Effector CD4-positive, alpha-beta T cell (primary cell): ENCODE measurements around the gene PARM1.

Experiments
- DNase-seq: peaks from one replicate; pipeline ENCODE4 v3.0.0-alpha.2; 2020

The PARM1 gene

GRCh38 chr4:74942918-74943253 lies 10.0 kb downstream of the PARM1 start:
- DNase-seq = no peak

DNA sequence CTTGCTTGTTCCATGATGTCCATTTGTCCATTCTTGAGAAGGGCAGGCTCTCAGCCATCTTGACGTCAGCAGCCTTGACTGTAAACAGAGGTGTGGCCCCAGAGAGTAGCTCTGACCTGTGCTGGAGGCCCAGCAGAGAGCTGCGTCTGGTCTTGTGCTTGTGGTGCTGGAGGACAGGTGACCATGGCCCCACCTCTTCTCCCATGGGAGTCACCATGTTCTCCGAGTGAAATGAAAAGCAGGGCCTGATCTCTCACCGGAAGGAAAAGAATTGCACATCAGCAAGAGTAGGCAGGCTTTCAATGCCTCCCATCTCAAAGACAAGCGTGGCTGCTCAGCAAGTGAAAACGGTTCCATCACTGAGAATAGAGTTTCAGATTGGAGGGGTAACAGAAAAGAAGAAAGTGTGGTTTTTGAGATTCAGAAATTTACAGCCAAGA lies 11.5 kb downstream of the PARM1 start:
- DNase-seq = no peak

DNA sequence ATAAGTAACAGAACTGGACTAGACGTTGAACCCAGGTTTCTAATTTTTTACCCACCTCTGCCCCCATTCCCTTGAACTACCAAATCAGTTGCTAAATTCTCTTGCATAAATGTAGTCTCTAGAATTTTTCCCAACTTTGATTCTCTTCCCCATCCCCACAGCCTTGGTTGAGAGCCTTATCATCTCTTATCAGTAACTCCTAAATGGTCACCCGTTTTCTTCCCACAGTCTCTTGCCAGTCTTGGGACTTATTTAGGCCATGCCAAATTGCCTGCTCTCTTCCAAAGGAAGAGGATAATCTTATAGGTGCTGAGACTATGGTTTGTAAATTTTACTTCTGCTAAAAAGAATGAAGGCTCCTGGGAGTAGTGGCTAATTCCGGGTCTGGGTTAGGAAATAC lies 13.3 kb downstream of the PARM1 start:
- DNase-seq = no peak

- DNase-seq = no peak
Measured at GRCh38 chr4:74947798-74948197, 14.9 kb downstream of the PARM1 start.

DNA sequence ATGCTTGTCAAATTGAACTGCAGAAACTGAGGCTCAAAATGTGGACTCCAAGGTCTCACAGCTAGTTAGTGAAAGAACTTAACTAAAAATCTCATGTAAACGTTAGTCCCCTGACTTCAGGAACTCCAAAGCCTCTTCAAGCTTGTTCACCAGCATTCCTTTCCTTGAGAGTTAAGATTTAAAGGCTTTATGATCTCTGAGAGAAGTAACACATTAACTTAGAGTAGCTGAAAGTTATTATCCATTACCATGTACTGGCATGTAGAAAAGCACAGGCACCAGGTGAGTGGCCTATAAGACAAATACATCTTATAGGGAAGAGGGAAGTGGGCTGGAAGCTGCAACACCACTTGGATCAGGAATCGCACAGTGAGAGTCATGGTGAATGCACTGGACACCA lies 15.3 kb downstream of the PARM1 start:
- no peak for DNase-seq

GRCh38 chr4:74950200-74950599 lies 17.3 kb downstream of the PARM1 start:
- DNase-seq = no peak

GRCh38 chr4:74950882-74951281 lies 18.0 kb downstream of the PARM1 start:
- no peak for DNase-seq

GRCh38 chr4:74953647-74954046 lies 20.7 kb downstream of the PARM1 start:
- no peak for DNase-seq

- DNase-seq = no peak
Measured at GRCh38 chr4:74958881-74959280, 26.0 kb downstream of the PARM1 start.

- no peak for DNase-seq
Measured at GRCh38 chr4:74961230-74961629, 28.3 kb downstream of the PARM1 start.

GRCh38 chr4:74962584-74962983 lies 29.7 kb downstream of the PARM1 start:
- DNase-seq = no peak

DNA sequence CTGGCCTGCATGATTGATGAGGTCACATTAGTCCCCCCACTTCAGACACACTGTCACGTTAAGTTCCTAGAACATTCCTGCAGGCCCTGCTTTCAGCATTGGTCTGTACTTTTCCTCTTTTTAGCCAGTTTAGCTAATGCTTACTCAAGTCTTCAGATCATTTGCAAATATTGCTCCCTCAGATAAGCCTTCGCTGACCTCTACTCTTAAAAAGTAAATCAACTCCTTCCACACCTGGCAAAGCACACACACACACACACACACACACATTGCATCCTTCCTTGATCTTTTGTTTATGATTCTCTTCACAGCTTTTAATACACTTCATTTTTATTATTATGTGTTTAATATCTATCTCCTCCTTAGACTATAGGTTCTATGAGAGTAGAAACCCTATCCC lies 31.4 kb downstream of the PARM1 start:
- DNase-seq = no peak

DNA sequence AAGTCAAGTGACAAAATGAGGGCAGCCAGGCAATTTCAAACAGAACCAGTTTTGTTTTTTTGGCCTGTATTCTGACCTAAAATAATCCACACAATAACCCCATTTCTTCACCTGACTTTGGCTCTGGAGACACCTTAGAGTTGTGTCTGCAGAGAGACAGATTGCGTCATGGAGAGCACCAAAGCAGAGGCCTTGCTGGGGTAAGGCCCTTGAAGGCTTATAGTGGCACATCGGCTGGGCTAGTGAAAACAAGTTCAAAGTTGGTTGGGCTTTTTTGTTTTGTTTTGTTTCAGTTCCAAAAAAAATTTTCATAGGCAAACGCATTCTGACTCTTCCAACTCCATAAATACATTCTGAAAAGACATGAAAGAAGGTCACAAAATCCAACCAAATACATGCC lies 34.4 kb downstream of the PARM1 start:
- no peak for DNase-seq

- no peak for DNase-seq
Measured at GRCh38 chr4:74968456-74969164, 35.7 kb downstream of the PARM1 start.

DNA sequence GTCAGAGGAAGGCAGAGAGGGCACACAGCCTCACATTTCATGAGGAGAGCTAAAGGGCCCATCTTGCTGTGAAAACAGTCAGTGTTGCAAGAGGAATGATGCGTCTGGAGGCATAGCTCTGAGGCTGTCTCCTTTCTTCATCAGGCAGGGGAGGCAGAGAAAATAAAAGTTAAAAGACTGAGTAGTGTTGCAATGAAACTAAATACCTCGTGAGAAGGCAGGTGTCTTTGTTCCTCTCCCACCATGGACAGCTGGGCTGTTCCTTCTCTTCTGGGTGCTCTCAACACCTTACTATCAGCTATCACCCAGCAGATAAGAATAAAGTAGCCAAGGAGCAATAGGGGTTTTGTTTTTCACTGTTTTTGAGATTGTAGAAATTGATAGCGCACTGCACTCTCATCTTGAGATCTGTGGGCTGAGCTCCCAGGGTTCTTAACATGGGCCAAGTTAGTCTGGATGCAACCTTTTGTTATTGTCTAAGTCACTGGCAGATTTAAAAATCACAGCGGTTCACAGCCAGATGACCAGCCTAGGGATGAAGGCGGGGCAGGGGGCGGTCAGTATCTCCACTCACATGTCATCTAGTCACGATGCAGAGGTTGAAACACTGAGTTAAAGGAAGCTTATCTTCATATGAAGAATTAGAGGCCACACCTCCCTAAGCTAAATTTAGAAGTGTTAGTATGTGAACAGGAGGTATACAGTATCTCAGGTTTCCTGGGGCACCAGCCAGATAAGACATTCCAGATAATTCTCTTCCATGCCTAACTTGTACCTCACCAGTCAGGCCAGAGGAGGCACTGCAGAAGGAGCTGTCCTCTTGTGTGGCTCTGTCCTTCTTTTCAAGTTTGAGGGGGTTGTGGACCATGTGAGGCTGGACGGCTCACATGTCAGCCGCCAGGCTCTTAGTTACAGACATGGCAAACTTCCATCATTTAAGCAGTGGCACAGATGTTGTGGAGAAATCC lies 36.9 kb downstream of the PARM1 start:
- DNase-seq = no peak

GRCh38 chr4:74970577-74970976 lies 37.7 kb downstream of the PARM1 start:
- no peak for DNase-seq

- no peak for DNase-seq
Measured at GRCh38 chr4:74971862-74972261, 38.9 kb downstream of the PARM1 start.

DNA sequence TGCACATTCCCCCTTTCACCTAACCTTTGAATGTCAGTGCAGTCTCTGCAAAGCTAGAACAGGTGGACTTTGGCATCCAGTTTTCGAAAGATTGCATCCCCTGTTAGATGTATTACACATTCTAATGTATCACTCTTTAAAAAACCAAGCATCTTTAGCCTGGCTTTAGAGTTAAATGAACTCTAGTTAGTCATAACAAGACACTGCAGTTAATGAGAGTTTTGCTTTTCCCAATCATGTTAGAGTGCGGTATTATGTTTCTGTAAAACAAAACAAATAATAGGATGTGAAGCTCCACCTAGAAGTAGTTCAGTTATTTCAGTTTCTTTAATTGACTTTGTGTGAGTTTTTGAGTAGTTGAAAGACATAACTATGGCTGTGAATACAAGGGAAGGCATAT lies 42.2 kb downstream of the PARM1 start:
- DNase-seq = no peak

DNA sequence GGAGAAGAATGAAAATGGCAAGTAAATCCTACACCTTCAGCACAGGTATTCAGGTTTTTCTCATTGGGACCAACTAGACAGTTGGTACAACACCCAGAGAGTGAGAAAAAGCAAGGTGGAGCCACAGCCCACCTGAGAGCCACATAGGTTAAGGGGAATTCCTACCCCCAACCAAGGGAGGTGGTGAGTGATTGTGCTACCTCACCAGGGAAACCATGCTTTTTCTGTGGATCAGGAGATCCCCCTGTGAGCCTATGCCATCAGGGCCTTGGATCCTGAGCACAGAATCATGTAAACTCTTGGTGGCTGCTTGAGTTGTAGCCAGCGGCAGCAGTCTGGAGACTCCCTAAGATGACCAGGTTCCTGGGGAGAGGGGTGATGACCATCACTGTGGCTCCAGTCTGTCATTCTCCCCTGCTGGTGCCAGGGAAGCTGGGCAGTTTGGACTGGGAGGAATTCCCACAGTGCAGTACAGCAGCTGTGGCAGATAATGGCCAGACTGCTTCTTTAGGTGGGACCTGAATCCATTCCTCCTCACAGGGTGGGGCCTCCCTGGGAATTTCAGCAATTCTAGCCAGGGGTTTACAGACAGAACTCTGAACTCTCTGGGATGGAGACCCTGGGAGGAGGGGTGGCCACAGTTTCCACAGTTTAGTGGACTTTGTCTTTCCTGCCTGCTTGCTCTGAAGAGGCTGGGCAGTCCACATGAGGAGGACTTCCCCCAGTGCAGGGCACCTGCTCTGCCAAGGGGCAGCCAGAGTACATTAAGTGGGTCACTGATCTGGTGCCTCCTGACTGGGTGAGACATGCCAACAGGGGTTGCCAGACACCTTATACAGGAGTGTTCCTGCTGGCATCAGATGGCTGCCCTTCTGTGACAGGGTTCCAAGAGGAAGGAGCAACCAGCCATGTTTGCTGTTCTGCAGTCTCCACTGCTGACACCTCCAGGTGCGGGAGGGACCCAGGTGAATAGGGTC lies 43.2 kb downstream of the PARM1 start:
- no peak for DNase-seq

GRCh38 chr4:74982546-74983252 lies 49.8 kb downstream of the PARM1 start:
- no peak for DNase-seq

DNA sequence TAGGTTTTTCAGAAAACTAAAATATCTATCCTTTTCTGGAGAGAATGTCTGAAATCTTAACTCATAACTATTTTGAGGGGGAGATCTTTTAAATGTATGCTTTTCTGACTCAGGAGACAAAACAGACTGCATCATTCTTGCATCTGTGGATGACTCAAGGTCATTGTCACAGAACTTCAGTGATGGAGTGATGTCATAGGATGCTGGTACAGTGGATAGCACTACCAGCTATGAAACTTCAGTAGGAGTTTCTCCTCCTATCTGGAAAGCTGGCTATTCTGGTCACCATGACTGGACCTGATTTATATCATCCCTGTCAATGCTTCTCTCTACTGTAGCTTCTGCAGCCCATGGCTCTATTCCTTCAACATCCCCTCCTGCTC lies 50.3 kb downstream of the PARM1 start:
- no peak for DNase-seq

GRCh38 chr4:74990276-74990875 lies 57.5 kb downstream of the PARM1 start:
- DNase-seq = no peak
